HG03457 (cell line): Measurements from ENCODE around the gene MED8.
A peak's percentile ranks its signal among the peaks of the same experiment; 100 is the strongest.

Source experiments
- ATAC-seq: cut with Tn5 transposase; IDR thresholded peaks from one replicate; pipeline ENCODE4 v1.9.1; 2021; ENCODE audit warnings: moderate number of reproducible peaks; ENCODE audit not compliant: unreplicated experiment

Gene MED8

DNA sequence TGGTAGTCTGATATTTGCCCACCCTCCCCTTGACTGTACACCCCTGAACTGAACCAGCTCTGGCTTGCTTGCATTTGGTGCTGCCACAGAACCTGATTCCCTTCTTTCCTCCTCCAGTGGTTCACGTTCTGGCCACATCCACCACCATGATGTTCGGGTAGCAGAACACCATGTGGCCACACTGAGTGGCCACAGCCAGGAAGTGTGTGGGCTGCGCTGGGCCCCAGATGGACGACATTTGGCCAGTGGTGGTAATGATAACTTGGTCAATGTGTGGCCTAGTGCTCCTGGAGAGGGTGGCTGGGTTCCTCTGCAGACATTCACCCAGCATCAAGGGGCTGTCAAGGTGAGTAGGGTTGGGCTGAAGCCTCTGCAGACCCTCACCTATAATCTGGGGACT lies 29.0 kb downstream of the MED8 start:
- ATAC-seq = no peak

DNA sequence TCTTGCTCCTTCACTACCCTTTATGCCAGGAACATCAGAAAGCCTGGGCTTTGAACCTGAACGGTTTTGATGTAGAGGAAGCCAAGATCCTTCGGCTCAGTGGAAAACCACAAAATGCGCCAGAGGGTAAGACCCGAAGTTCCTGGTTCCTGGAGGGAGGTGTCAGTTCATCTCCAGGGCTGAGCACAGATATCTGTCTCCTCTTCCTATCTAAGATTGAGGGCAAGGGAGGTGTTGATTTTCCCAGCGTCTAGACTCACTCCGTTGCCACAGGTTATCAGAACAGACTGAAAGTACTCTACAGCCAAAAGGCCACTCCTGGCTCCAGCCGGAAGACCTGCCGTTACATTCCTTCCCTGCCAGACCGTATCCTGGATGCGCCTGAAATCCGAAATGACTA lies 29.9 kb downstream of the MED8 start:
- ATAC-seq = no peak

DNA sequence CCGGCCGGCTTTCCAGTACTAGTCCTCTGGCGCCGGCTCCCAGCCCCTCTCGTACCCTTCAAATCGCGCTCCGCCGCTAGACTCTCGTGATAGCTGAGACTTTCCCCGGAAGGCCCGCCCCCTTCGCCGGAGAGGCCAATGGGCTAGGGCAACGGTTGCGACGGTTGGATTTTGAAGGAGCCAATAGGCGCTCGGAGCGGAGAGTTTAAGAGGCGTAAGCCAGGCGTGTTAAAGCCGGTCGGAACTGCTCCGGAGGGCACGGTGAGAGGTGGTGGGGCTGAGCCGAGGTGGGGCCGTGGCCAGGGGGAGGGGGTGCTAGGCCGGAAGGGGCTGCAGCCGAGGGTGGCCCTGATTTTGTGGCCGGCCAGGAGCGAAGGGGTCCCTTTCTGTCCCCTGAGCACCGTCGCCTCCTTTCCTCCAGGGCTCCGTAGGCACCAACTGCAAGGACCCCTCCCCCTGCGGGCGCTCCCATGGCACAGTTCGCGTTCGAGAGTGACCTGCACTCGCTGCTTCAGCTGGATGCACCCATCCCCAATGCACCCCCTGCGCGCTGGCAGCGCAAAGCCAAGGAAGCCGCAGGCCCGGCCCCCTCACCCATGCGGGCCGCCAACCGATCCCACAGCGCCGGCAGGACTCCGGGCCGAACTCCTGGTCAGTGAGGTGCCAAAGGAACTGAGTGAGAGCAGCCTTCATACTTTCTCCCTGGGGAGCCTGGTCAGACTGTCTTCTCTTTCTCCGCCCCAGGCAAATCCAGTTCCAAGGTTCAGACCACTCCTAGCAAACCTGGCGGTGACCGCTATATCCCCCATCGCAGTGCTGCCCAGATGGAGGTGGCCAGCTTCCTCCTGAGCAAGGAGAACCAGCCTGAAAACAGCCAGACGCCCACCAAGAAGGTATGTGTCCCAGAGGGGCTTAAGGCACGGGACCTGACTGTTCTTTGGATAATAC lies 30.6 kb downstream of the MED8 start, which contains the start of gene CDC20:
Gene CDC20, plus strand, starts transcription at position 236 of the 948 bp plus-strand sequence. Its CDS starts 235 bp downstream, at position 471.
- ATAC-seq = peak; percentile 87

DNA sequence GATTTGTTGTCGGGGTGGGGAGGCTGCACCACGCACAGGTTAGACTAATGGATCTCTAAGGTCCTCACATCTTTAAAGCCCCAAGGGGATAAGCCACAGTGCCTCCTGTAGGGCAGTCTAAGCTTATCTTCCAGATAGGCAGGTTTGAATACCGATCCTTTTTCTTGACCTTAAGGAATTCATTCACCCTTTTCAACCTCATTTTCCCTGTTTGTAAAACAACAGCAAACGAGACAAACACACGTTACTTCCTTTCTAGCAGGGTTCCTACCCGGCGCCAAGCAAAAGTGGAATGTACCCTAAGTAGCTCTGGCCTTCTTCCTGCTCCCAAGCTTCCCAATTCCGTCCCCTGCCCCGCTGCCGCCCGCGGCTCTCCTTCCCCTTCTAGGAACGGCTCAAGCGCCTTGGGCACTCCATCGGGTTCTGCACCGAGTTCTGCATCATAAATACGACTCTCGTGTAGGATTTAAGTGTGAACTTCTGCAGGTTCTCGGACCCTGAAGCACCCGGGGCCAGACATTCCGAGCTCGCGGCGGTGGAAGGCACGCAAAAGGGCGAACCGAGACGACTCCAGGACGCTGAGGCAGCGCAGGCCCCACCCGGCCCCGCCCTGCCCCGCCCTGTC lies 31.4 kb downstream of the MED8 start:
- no peak for ATAC-seq

DNA sequence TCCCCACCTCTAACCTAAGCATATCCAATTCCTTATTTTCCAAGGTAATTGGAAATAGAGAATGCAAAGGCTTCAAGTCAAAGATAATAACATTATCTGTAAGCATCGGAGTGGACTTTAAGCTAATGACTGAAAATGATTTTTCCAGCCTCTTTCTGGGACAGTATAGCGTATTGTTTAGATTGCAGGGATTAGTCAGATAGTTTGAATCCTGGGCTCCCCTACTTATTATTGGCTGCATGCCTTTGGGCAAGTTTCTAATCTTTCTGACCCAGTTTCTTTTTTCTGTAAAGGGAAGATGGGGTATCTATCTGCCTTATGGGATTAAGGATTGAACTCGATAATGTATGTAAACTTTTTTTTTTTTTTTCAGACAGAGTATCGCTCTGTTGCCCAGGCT lies 32.3 kb downstream of the MED8 start:
- ATAC-seq = no peak

DNA sequence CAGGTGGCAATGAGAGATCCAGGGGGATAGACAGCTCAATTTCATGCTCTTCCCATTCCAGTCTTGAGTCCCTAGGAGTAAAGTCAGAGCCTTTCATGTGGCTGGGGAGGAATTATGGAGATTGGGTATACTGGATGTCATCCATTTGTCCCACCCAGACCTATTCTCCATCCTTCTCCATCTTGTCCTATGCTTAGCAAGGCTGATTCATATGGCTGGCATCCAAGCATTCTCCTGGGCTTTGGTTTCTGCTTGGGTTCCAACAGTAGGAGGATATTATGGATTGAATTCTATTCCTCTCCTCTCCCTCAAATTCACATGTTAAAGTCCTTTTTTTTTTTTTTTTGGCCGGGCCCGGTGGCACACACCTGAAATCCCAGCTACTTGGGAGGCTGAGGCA lies 34.7 kb downstream of the MED8 start:
- ATAC-seq = no peak

DNA sequence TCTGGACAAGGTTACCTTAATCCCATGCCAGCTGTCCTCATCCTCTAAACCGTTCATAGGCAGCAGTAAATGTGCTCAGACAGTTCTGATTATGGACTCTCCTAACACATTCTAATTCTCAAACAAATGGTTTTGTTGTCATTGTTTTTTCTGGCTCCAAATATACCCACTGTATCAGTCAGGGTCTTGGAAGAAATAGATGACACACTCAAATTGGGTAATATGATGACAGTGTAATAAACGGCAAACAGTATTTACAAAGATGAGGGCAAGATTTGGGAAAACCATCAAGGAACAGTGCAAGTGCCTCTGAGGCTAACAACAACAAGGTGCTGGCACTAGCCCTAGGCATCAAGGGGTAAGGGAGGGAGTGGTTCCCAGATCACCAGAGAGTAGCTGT lies 35.1 kb downstream of the MED8 start:
- ATAC-seq = no peak

DNA sequence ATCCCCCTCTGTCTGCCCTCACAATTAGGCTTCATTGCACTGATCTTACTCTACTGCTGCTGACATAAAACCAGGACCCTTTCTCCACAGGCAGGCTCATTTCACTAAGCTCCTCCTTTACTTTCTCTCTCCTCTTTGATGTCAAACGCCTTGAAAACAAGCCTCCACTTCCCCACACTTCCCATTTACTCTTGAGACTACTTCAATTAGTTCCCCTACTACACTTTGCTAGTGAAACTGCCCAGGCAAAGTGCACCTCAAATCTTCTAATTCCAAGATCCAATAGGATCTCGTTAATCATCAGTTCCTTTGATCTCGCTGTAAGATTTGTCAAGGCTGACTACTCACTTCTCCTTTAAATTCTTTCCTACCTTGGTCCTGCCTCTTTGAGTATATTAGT lies 36.7 kb downstream of the MED8 start:
- no peak for ATAC-seq

DNA sequence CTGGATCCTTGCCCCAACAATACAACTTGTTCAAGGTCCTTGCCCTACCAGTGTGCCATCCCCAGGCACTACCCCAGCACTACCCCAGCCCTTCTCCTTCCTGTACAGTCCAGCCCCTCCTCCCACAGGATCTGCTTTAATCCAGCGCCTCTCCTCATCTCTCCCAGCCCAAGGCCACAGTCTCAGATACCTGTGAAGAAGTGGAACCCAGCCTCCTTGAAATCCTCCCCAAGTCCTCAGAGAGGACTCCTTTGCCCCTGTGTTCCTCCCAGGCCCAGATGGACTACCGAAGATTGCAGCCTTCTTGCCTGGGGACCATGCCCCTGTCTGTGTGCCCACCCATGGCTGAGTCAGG lies 37.3 kb downstream of the MED8 start:
- no peak for ATAC-seq

DNA sequence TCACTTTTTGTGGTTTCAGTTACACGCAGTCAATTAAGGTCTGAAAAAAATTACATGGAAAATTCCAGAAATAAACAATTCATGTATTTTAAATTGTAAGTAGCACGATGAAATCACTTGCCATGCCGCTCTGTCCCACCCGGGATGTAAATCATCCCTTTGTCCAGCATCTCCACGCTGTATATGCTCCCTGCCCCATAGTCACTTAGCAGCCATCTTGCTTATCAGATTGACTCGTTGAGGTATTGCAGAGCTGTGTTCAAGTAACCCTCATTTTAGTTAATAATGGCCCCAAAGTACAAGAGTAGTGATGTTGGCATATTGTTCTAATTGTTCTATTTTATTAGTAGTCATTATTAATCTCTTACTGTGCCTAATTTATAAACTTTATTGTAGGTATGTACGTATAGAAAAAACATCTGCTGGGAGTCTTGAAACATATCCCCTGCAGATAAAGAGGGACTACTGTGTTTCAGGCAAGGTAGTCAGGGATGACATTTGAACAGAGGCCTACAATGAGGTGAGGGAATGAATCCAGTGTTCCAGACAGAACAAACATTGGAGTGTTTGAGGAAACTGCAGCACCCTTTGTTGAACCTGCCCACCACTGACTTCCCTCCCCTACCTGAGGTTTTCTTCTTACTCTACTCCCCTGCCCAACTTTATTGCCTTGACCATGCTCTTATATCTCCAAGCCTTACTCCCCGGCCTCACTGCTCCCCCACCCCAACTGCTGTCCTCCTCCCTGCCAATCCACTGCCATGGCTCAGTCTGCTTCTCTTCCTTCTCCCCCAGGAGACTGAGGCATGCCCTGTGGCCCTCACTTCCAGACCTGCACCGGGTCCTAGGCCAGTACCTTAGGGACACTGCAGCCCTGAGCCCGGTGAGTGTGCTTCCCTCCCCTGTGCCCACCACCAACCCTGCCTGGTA lies 37.9 kb downstream of the MED8 start:
- no peak for ATAC-seq

DNA sequence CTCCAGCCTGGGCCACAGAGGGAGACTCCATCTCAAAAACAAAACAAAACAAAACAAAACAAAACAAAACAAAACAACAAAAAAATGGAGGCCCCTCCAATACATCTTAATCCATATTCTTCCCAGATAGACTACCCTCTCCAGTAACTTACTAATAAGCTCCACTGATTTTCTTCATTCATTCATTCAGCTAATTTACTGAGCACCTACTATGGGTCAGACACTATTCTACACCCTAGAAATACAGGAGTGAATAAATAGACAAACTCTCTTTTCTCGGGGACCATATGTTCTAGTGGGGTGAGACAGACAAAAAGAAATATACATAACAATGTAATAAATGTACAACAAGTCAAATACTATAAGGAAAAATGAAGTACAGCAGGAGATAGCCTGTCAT lies 38.6 kb downstream of the MED8 start:
- no peak for ATAC-seq

DNA sequence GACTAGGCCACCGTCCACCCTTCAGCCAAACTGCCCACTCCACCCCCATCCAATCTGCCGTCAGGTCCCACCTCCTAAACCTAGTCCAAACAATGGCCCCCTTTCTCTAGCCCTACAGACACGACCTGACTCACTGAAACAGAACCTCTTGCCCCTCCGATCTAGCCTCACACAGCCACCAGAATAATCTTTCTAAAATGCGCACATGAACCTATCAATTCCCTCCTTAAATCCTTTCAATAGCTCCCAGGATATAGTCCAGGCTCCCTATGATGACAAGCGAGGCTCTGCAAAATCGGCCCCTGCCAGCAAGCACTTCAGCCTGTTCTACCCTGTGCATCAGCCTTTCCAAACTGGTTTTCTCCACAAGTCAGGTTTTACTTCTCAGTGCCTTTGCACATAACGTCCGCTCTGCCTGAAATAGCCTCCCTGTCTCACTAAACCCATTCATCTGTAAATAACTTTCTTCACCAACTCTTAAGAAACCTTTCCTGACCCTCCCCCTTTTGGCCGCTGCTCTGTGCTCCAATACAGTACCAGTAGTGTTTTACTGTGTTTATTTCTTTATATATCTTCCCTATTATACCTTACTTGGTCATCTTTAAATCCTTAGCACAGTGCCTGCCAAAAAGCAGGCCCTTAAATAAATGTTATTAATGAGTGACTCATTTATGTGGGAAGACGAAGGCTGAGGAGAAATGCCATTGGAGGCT lies 39.9 kb downstream of the MED8 start:
- ATAC-seq = no peak

DNA sequence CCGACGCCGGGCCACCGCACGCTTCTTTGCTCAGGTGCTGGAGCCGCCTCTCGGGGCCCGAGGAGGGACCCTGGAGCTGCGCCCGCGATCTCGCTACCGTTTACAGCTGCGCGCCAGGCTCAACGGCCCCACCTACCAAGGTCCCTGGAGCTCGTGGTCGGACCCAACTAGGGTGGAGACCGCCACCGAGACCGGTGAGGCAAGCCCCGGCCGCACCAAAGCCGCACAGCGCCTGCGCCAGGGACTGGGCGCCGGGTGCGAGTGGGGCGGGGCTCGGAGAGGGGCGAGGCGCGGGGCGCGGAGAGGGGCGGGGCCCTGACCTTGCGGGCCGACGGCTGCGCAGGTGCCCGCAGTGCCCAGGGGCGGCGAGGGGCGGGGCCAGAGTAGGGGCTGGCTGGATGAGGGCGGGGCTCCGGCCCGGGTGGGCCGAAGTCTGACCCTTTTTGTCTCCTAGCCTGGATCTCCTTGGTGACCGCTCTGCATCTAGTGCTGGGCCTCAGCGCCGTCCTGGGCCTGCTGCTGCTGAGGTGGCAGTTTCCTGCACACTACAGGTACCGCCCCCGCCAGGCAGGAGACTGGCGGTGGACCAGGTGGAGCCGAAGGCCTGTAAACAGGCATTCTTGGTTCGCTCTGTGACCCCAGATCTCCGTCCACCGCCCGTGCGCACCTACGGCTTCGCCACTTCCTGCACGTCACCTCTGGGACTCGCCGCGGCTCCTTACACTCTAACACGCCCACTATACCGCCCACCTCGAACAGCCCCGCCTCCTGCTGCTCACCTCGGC lies 40.6 kb downstream of the MED8 start:
- ATAC-seq = no peak

DNA sequence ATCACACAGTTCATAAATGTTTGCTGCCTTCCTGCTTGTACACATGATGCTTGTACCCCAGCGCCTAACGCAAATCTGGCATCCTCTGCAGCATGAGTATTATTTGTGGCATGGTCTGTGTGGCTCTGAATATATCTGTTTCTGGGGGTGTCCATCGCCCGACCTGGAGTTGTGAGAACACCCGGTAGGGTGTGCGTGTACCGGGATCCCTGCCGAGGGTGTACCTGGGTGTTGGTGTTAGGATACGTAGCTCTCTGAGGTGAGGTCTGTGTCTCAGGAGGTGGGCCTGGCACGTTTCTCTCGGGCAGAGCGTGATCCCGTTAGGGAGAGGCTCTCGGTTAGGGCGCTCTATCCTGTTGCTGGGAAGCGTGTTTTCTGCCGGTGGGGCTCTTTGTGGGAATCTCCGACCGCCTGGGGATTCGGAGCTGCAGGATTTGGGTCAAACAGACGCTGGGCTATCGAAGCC lies 41.2 kb downstream of the MED8 start:
- ATAC-seq = no peak

DNA sequence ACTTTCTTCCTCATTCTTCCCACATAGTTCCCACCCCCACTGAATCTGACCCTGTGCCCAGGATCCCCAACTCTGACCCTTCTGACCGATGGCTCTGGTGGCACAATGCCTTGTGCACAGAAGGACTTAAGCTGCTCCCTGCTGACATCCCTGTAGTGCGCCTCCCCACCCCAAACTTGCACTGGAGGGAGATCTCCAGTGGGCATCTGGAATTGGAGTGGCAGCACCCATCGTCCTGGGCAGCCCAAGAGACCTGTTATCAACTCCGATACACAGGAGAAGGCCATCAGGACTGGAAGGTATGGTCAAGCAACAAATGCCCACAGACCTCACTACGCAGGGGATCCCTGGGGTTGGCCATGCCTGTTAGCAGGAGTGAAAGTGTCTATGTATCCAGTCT lies 43.0 kb downstream of the MED8 start:
- ATAC-seq = no peak

DNA sequence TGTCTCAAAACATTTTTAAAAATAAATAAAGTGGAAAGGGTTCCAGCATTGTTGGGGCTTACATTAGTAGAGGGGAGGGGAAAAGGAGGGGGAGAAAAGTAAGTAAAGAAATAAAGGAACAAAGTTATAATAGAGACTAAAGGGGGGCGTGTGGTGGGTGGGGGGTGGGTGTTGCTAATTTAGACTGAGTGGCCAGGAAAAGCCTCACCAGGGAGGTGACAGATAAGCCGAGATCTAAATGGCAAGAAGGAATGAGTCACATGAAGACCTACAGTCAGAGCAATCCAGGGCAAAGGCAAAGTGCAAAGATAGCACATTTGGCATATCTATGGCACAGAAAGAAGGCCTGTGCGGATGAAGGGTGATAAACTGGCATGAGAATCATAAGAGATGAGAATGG lies 44.5 kb downstream of the MED8 start:
- ATAC-seq = no peak

DNA sequence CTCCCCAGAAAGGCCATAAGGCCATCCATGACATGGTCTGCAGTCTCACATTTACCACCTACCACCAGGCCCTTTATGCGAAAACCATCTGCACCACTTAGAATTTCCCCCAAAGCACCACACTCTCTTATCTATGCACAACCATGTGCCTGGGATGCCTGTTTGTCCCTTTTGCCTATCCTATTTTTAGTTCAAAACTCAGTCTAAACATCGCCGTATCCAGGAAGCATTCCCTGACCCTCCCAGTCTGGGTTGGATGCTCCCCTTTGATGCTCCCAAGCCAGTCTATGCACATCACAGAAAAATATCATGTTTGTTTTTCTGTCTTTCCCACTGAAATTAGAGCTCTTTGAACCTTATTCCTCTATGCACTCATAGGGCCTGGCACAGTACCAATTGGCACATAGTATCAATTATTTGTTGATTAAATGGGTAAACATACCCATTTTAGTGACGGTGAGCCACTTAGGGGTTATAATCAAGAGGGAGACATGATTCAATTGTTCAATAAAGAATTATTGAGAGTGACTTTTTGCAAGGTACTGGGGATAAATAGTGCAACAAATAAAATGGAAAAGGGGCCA lies 45.2 kb downstream of the MED8 start:
- no peak for ATAC-seq

DNA sequence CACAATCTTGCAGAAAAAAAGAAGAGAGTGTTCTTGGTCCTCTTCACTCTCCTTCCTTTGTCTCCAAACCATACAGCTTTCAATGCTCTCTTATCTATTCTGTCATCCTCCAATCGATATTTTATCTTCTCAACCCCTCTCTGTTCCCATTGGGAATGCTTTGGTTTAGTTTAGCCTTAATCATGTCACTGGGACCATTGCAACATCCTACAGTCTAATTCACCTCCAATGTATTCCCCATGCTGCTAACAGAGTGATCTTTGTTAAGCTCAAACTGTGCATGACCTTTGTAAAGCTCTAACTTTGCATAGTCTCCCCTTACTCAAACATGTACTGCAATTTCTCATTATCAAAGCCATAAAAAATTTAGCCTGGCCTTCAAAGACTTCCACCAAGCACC lies 49.0 kb downstream of the MED8 start:
- ATAC-seq = no peak

DNA sequence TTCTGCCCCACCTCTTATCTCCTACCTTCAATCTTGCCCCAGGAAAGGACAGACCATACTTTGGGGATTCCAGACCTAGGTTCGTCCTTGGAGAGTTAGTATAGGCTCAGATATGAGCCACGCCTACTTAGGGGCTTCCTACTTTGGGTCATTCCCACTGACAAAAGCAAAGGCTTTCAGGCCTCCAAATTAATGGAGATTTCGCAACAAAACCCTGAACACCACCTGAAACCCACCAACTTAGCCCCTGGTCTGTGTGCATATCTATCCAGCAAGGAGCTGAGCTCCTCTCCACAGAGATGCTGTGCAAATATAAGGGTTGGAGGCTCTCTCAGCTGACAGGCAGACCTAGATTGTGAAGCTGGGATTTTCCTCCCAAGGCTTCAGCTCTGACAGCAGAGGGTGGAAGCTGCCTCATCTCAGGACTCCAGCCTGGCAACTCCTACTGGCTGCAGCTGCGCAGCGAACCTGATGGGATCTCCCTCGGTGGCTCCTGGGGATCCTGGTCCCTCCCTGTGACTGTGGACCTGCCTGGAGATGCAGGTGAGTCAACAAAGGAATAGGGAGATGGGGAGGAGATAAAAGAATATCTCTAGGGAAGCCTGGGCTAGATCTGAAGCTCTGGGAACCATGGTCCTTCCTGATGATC lies 49.9 kb downstream of the MED8 start:
- ATAC-seq = no peak
